K562 (cell line): Measurements from ENCODE around the gene HNF1B. TPM values are rescaled to one million over a fixed set of nuclear protein-coding genes. Genes with fewer than 3 reads are reported as not detected.

Experiments used
- ATAC-seq: fragments of 200-7000 bp; cut with Tn5 transposase; 3 replicates; pipeline ENCODE4 v1.9.1; 2020; ENCODE audit warnings: moderate library complexity
- BruUV-seq: library from RNA; stranded (reverse); fragments of 400-500 nt; replicated peaks from 2 replicates; lab custom pipeline; 2021; lab: Mats Ljungman, UMichigan
- CTCF ChIA-PET: fragments of 300-600 bp; formaldehyde crosslinking; extraction: SDS; loops from one replicate; lab custom pipeline; 2021; ENCODE audit warnings: low intra/inter-chr PET ratio; lab: Yijun Ruan, JAX
- POLR2A ChIA-PET: fragments of 300-600, 350-650 bp; sonication (Branson Sonifier 250); formaldehyde crosslinking; extraction: SDS; loops from one replicate; lab custom pipeline; 2021; ENCODE audit warnings: antibody characterized with exemption, inconsistent platforms; lab: Yijun Ruan, JAX
- DNase-seq, 4 experiments: peaks; one replicate each; pipeline versions ENCODE4 v3.0.0 to v3.0.0-alpha.2; 2011 to 2018; ENCODE audit warnings: low spot score in 3 of 4, mixed read lengths in 3 of 4; ENCODE audit errors: extremely low read depth in 1 of 4
- FAIRE-seq: peaks from 2 replicates; lab custom pipeline; 2011; peaks lifted over from hg19 to GRCh38; lab: Jason Lieb, UNC
- H2AFZ ChIP-seq: 2 replicates; pipeline ENCODE4 v1.6.0; 2011; ENCODE audit warnings: low read depth, low read length, control low read depth, inconsistent platforms
- H3K27ac ChIP-seq: fragments of 200-600 bp; 3 replicates; pipeline ENCODE4 v1.8.0; 2011; ENCODE audit warnings: low read depth, mild to moderate bottlenecking, control low read depth, inconsistent platforms, low read length, moderate library complexity, mixed read lengths; ENCODE audit errors: extremely low read depth
- H3K27me3 ChIP-seq, 2 experiments: fragments of 300-600 bp in 1 of 2; 2 replicates in 1 of 2; 3 replicates in 1 of 2; pipeline versions ENCODE4 v1.6.0 to v1.8.0; 2011; ENCODE audit warnings: inconsistent platforms in 2 of 2, low read length in 2 of 2, mild to moderate bottlenecking in 1 of 2, mixed read lengths in 1 of 2, moderate library complexity in 1 of 2; ENCODE audit not compliant: control insufficient read depth in 2 of 2, insufficient read depth in 2 of 2
- H3K36me3 ChIP-seq: fragments of 300-600 bp; 3 replicates; pipeline ENCODE4 v1.8.0; 2011; ENCODE audit warnings: mild to moderate bottlenecking, low read length, inconsistent platforms; ENCODE audit not compliant: control insufficient read depth, insufficient read depth
- H3K4me1 ChIP-seq, 2 experiments: fragments of 200-600 bp in 1 of 2; replicated peaks in 1 of 2; 2 replicates in 1 of 2; 3 replicates in 1 of 2; pipeline versions ENCODE4 v1.5.1 to v1.8.0; 2011; ENCODE audit warnings: inconsistent platforms in 2 of 2, low read length in 2 of 2, mild to moderate bottlenecking in 1 of 2, mixed read lengths in 1 of 2, moderate library complexity in 1 of 2; ENCODE audit not compliant: control insufficient read depth in 2 of 2, insufficient read depth in 2 of 2
- H3K4me2 ChIP-seq: 2 replicates; pipeline ENCODE4 v1.6.1; 2011; ENCODE audit warnings: low read length, control low read depth, inconsistent platforms, mixed read lengths; ENCODE audit not compliant: insufficient read depth
- H3K4me3 ChIP-seq: fragments of 200-600 bp; sonication (generic), shearing (Covaris generic); 2 replicates; pipeline ENCODE4 v1.5.1; 2016; ENCODE audit warnings: control low read depth, inconsistent platforms
- H3K79me2 ChIP-seq: fragments of 200-600 bp; 3 replicates; pipeline ENCODE4 v1.8.0; 2011; ENCODE audit warnings: low read length, inconsistent platforms; ENCODE audit not compliant: control insufficient read depth, insufficient read depth
- H3K9ac ChIP-seq, 2 experiments: 2 replicates each; pipeline versions ENCODE4 v1.6.0 to v1.6.1; 2011; ENCODE audit warnings: low read depth in 2 of 2, low read length in 2 of 2, control low read depth in 1 of 2, inconsistent platforms in 1 of 2, mild to moderate bottlenecking in 1 of 2, mixed read lengths in 1 of 2; ENCODE audit not compliant: insufficient read depth in 1 of 2
- H3K9me1 ChIP-seq: one replicate; pipeline ENCODE4 v1.6.0; 2011; ENCODE audit warnings: inconsistent platforms, mild to moderate bottlenecking, low read length, moderate library complexity; ENCODE audit not compliant: control insufficient read depth, insufficient read depth
- H3K9me3 ChIP-seq: replicated peaks from 2 replicates; pipeline ENCODE4 v1.5.1; 2011; ENCODE audit warnings: low read depth, low read length, inconsistent platforms; ENCODE audit not compliant: control insufficient read depth, insufficient read depth
- H4K20me1 ChIP-seq: replicated peaks from 2 replicates; pipeline ENCODE4 v1.6.1; 2011; ENCODE audit warnings: low read length, inconsistent platforms, mixed read lengths; ENCODE audit not compliant: control insufficient read depth, insufficient read depth
- ARID2 ChIP-seq: fragments of 450-650 bp; IDR thresholded peaks from 2 replicates; pipeline ENCODE4 v1.6.1; 2017; ENCODE audit warnings: antibody characterized with exemption, mild to moderate bottlenecking
- ETV1 ChIP-seq: fragments of 450-650 bp; conservative IDR thresholded peaks from 2 replicates; pipeline ENCODE4 v1.6.1; 2016; ENCODE audit warnings: missing genetic modification characterization, control low read depth, low read depth, missing compliant biosample characterization
- NCOA1 ChIP-seq: fragments of 450-650 bp; IDR thresholded peaks from 2 replicates; pipeline ENCODE4 v1.6.1; 2016; ENCODE audit warnings: low read depth
- ZNF121 ChIP-seq: sonication (generic); formaldehyde crosslinking; conservative IDR thresholded peaks from 2 replicates; pipeline ENCODE4 v1.8.0; 2022; ENCODE audit warnings: missing genetic modification reagents
- ZNF134 ChIP-seq: fragments of 250-450 bp; sonication (Bioruptor Pico); conservative IDR thresholded peaks from 2 replicates; pipeline ENCODE4 v1.4.0; 2020
- ZNF347 ChIP-seq: fragments of 450-650 bp; formaldehyde crosslinking; IDR thresholded peaks from 2 replicates; pipeline ENCODE4 v1.4.0; 2020; ENCODE audit warnings: low read depth, mild to moderate bottlenecking, moderate library complexity
- WGBS: fragments of 100-300 bp; shearing (Covaris generic); methylation state at CpG from one replicate; pipeline ENCODE4 v1.1.6; 2016; ENCODE audit warnings: low coverage, mixed read lengths; ENCODE audit not compliant: insufficient coverage; ENCODE audit errors: missing lambda C conversion rate; 5-methylcytosine and 5-hydroxymethylcytosine counted together
- in situ Hi-C: fragments of 300-500 bp; cut with MboI; formaldehyde crosslinking; loops from 4 replicates; pipeline ENCODE4 v1.15.0; 2018; ENCODE audit warnings: inconsistent platforms, mixed read lengths
- intact Hi-C: fragments of 100-400 bp; cut with micrococcal nuclease; formaldehyde crosslinking; loops from 2 replicates; pipeline ENCODE4 v1.14.2; 2022
- polyA plus RNA-seq, 8 experiments: library from polyadenylated mRNA; depleted of rRNA in 4 of 8; stranded (reverse) in 5 of 8; unstranded in 3 of 8; fragments of >200 nt; fragmentation: Nextera tagmentation in 2 of 8; fragmentation: Illumina TruSeq in 1 of 8; extraction: Ambion mirVana in 2 of 8; extraction: Trizol in 1 of 8; gene quantifications; 2 replicates each; pipeline versions ENCODE4 v1.2.1 to v1.2.3, GENCODE V29; 2011 to 2014; ENCODE audit warnings: inconsistent platforms in 1 of 8, missing spikeins in 1 of 8
- total RNA-seq, 7 experiments: library from RNA; depleted of rRNA in 6 of 7; stranded (reverse); fragments of >200 nt in 6 of 7; fragmentation: Illumina TruSeq in 2 of 7; extraction: Trizol in 2 of 7; gene quantifications; 2 replicates each; pipeline versions ENCODE4 v1.2.1 to v1.2.3, GENCODE V29; 2011 to 2021; ENCODE audit warnings: low replicate concordance in 1 of 7

Gene HNF1B
- total and polyA plus RNA-seq, 9 of the 15 experiments (the other 6 are each of a cell fraction or from before 2014, with no cell fraction given), result not detected

DNA sequence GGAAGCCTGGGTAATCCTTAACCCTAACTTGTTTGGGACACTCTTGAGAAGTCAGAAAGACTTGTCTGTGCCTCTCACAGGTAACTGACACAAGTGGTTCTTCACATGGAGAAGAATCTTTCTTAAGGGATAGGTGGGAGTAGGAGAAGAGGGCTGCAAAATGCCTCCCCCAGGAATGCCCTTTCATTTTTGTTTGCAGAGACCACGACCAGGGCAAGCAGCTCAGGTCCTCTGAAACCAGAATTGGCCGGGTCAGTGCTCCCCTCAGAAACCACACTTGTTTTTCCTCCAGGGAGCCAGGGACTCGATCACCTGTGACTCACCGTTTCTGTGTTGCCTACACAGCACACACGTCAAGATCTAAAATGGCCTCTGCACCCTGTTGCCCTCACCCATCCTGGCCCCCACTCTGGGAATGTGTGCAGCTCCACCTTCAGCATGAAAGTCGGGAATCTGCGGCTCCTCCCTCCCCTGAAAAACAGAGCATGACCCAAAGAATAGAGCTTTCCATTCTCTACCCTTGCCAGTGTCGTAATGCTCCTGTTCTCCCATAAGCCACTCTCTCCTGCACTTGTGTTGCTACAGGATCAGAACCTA lies 36.1 kb downstream of the HNF1B start:
- no peak overlapping the region for H3K4me2 ChIP-seq
- intact Hi-C loops, result no loop called here
- H3K9me3 ChIP-seq, result no peaks in the 10 kb centered on the region
- CTCF ChIA-PET, result no interaction called here
- no peak for TF ChIP-seq ZNF121 (CRISPR knock-in tag)
- TF ChIP-seq ZNF347 (CRISPR knock-in tag), result no peak
- no peak for TF ChIP-seq ETV1
- no peak for TF ChIP-seq ZNF134 (CRISPR knock-in tag)
- TF ChIP-seq NCOA1, result no peak
- TF ChIP-seq ARID2, result no peak
- no peaks in the 10 kb centered on the region for H4K20me1 ChIP-seq
- no peak for ATAC-seq
- POLR2A ChIA-PET, result interaction anchor here (0.7 to 0.8 kb wide), 2 partner anchors 38 to 133 kb away, joined by 3 read pairs; no protein-coding TSS in a partner anchor
- peaks cover 11 to 25% of the 10 kb centered on the region in 2 experiments; a peak in 3 of 5 replicates for H3K27me3 ChIP-seq
- in situ Hi-C loops, result no loop called here
- no peaks in the 10 kb centered on the region for H3K4me1 ChIP-seq
- DNase-seq, result no peak
- BruUV-seq, result no TSS peak
- H3K27ac ChIP-seq, result no peak overlapping the region
- H3K79me2 ChIP-seq, result no peaks in the 10 kb centered on the region
- H3K9me1 ChIP-seq, result no peaks in the 10 kb centered on the region
- H2AFZ ChIP-seq, result no peak overlapping the region
- no peak overlapping the region for H3K4me3 ChIP-seq
- FAIRE-seq, result no peak
- no peak overlapping the region for H3K9ac ChIP-seq
- WGBS, result under 1% methylated on average over 8 of the region's 8 CpGs
- no peaks in the 10 kb centered on the region for H3K36me3 ChIP-seq
